Activated CD4-positive, alpha-beta T cell treated with anti-CD3 and anti-CD28 coated beads for 1 hour (primary cell): ENCODE measurements around the gene CDC25B.
"Not testable (repeated sequence)": the region's sequence is repeated elsewhere in the genome, so short reads cannot be mapped to it uniquely, and the experiment has no call there.

Experiments used
- DNase-seq: peaks from one replicate; pipeline ENCODE4 v3.0.0-alpha.2; 2020

Gene CDC25B

GRCh38 chr20:3840201-3840600, 44.1 kb downstream of the CDC25B start:
- DNase-seq = not testable (repeated sequence)

GRCh38 chr20:3842348-3842930, 46.3 kb downstream of the CDC25B start:
- no peak for DNase-seq

GRCh38 chr20:3843490-3843889, 47.4 kb downstream of the CDC25B start:
- DNase-seq = no peak

- DNase-seq = not testable (repeated sequence)
These were observed 48.0 kb downstream of the CDC25B start for GRCh38 chr20:3843990-3844619.

GRCh38 chr20:3846378-3846739, 50.2 kb downstream of the CDC25B start:
- no peak for DNase-seq

- peak; percentile 76 for DNase-seq
These were observed 50.8 kb downstream of the CDC25B start, which contains the start of gene MAVS for GRCh38 chr20:3846740-3847428. MAVS (plus strand) TSS chr20:3846834; CDS start chr20:3854625, 7,791 bp downstream.

- no peak for DNase-seq
These were observed 51.4 kb downstream of the CDC25B start for GRCh38 chr20:3847429-3847940.

- DNase-seq = no peak
These were observed 52.5 kb downstream of the CDC25B start for GRCh38 chr20:3848565-3848964.

- DNase-seq = no peak
These were observed 58.4 kb downstream of the CDC25B start for GRCh38 chr20:3854462-3854871.
